ENCODE data around the gene TRIM26. TPM values are rescaled to one million over a fixed set of nuclear protein-coding genes. Genes with fewer than 3 reads are reported as not detected.

The TRIM26 gene
- total and polyA plus RNA-seq, 12 donors, result 18.4 to 49.6 (median 36.9) TPM

DNA sequence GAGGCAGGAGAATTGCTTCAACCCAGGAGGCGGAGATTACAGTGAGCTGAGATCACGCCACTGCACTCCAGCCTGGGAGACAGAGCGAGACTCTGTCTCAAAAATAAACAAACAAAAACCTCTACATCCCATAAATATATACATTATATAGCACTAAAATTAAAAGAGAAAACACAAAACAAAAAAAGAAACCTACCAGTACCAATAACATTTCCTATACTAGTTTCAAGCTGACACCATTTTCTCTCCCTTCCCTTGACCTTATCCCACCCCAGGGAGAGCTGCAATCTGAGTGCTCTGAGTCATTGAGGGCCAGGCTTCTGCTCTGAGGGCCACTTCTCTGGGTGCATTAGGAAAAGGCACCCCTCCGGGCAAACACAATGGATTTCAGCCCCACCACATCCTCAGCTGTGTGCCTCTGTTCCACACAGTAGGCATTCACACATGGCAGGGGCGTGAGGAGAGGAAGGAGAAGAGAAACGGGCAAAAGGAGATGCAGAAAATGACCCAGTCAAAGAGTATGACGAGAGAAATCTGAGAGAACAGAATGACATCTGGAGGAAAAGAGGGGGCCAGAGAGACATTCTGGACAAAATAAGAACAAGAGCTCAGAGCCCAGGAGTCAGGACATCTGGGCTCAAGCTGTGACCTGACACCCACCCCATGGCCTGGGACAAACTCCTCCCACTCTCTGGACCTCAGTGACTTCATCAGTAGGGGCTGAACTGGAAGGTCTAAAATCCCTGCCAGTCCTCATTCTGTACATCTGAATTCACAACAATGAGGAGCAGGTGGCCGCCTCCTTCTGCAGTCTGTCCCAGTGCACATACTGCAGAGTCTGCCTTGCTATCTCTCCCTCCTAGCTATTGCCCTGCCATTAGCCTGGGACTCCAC, 18.2 kb downstream of the TRIM26 start:
- WGBS, 4 donors, result 70 to 79% (median 76%) methylated on average over 8 of the region's 8 CpGs

DNA sequence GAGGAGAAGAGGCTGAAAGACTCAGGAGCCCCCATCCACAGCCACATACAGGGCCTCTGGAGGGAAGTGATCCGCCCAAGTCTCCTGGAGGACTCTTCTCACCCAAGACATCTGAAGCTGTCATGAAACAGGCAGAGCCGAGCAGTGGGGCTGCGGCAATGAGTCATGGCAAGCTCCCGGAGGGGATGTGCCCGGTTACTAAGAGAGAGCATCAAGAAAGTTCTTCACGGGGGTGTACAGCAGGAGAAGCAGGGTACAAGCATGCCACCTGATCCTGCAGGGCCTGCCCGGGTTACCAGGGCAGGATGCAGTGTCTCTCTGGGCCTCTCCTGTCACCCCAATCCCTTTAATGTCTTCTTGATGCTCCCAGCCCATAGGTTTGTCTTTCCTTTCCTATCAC, 21.1 kb downstream of the TRIM26 start:
- H3K4me1 ChIP-seq (replicated peaks in 1 of 2), result peaks cover 4 to 7% of the 10 kb centered on the region in 2 donors
- no peak overlapping the region for H3K4me3 ChIP-seq
- TF ChIP-seq CTCF (IDR thresholded peaks at IDR 0.05) (no peak), POLR2A (IDR thresholded peaks at IDR 0.05) (no peak)
- H3K36me3 ChIP-seq (replicated peaks in 1 of 2), result peaks cover 0 to 56% of the 10 kb centered on the region in 2 donors
- H3K27ac ChIP-seq, result no peak overlapping the region
- H3K27me3 ChIP-seq, result no peaks in the 10 kb centered on the region
- intact Hi-C loops (cut with DNase I), result no loop called here
- DNase-seq, result no peak
- no peaks in the 10 kb centered on the region for H3K9me3 ChIP-seq (replicated peaks in 1 of 3)
- whole genome bisulfite sequencing, 4 donors, result 87 to 95% (median 91%) methylated on average over 7 of the region's 7 CpGs

More for the DNA sequence above, 18.2 kb downstream of the TRIM26 start:
- intact Hi-C loops (cut with DNase I), result no loop called here
- no peak overlapping the region for H3K4me3 ChIP-seq
- TF ChIP-seq POLR2A (IDR thresholded peaks at IDR 0.05) (no peak), CTCF (IDR thresholded peaks at IDR 0.05) (no peak)
- H3K9me3 ChIP-seq (replicated peaks in 1 of 3), result no peaks in the 10 kb centered on the region
- peaks cover 8 to 10% of the 10 kb centered on the region in 2 donors for H3K4me1 ChIP-seq (replicated peaks in 1 of 2)
- H3K27me3 ChIP-seq, result no peaks in the 10 kb centered on the region
- H3K36me3 ChIP-seq (replicated peaks in 1 of 2), result peaks cover 0 to 63% of the 10 kb centered on the region in 2 donors
- peak in 3 of 7 donors; percentile 45 to 56 (median 47) for DNase-seq
- H3K27ac ChIP-seq, result no peak overlapping the region

DNA sequence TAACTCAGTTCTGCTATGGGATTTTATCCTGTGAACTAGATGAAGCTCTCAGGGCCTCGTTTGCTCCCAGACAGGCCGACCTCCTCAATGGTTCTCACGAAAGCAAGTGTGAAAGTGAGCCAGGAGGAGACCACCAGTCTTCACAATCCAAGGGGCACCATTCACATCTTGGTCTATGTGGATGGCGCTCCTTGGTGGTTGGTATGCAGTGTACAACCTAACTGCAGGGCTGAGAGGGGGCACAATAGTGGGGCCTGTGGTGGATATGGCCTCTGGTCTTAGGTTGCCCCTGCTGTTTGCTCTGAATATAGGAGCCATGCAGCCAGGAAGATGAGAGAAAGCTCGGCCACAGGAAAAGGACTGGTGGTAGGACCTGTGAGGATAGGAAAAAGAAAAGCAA, 24.7 kb downstream of the TRIM26 start:
- TF ChIP-seq POLR2A (IDR thresholded peaks at IDR 0.05) (no peak), CTCF (IDR thresholded peaks at IDR 0.05) (no peak)
- Histone ChIP-seq H3K9me3 (replicated peaks in 1 of 3) (no peaks in the 10 kb centered on the region), H3K27me3 (no peaks in the 10 kb centered on the region), H3K36me3 (replicated peaks in 1 of 2) (peaks cover 0 to 39% of the 10 kb centered on the region in 2 donors), H3K4me1 (replicated peaks in 1 of 2) (no peaks in the 10 kb centered on the region), H3K4me3 (no peak overlapping the region), H3K27ac (no peak overlapping the region)
- intact Hi-C loops (cut with DNase I), result no loop called here
- WGBS, 4 donors, result 93 to 98% (median 98%) methylated on average over 5 of the region's 5 CpGs
- no peak for DNase-seq

- intact Hi-C loops (cut with DNase I), result no loop called here
- H3K4me3 ChIP-seq, result no peak overlapping the region
- WGBS, 4 donors, result 91 to 95% (median 94%) methylated on average over 16 to 20 of the region's 20 CpGs
- H3K27ac ChIP-seq, result no peak overlapping the region
- H3K27me3 ChIP-seq, result no peaks in the 10 kb centered on the region
- no peak for DNase-seq
- TF ChIP-seq POLR2A (IDR thresholded peaks at IDR 0.05), result no peak
- no peak for TF ChIP-seq CTCF (IDR thresholded peaks at IDR 0.05)
- H3K36me3 ChIP-seq (replicated peaks in 1 of 2), result peaks cover 0 to 38% of the 10 kb centered on the region in 2 donors
- no peaks in the 10 kb centered on the region for H3K9me3 ChIP-seq (replicated peaks in 1 of 3)
- no peaks in the 10 kb centered on the region for H3K4me1 ChIP-seq (replicated peaks in 1 of 2)
Observed at GRCh38 chr6:30185846-30186484, 27.2 kb downstream of the TRIM26 start.
